Natural killer cell treated with Interleukin-12 subunit alpha and Interleukin-12 subunit beta and Interleukin-15 and Interleukin-18, amount 100 ng/mL, for 72 hours (primary cell): ENCODE measurements around the gene GUCY1A1. TPM values are rescaled to one million over a fixed set of nuclear protein-coding genes. Genes with fewer than 3 reads are reported as not detected.

Experiments
- ATAC-seq, 2 donors: fragments of 150-1000 bp; cut with Tn5 transposase in 1 of 2; sonication (Bioruptor Pico), chemical (Tn5 transposase) in 1 of 2; 2 replicates each; pipeline ENCODE4 v1.10.0; 2021
- DNase-seq: peaks from one replicate; pipeline ENCODE4 v3.0.0; 2022; ENCODE audit warnings: low spot score
- H3K27ac Mint-ChIP-seq, 2 donors: 1 replicate in 1 of 2; 2 replicates in 1 of 2; pipeline ENCODE4 v1.8.0; 2022; ENCODE audit warnings: mixed read lengths in 2 of 2, mild to moderate bottlenecking in 1 of 2, moderate library complexity in 1 of 2
- H3K27me3 Mint-ChIP-seq, 2 donors: 1 replicate in 1 of 2; 2 replicates in 1 of 2; pipeline ENCODE4 v1.8.0; 2022; ENCODE audit warnings: mixed read lengths in 2 of 2
- H3K36me3 Mint-ChIP-seq: one replicate; pipeline ENCODE4 v1.8.0; 2022; ENCODE audit warnings: mixed read lengths
- H3K4me1 Mint-ChIP-seq, 2 donors: 1 replicate in 1 of 2; 2 replicates in 1 of 2; pipeline ENCODE4 v1.8.0; 2022; ENCODE audit warnings: low read depth in 2 of 2, mixed read lengths in 2 of 2, mild to moderate bottlenecking in 1 of 2
- H3K4me3 Mint-ChIP-seq: one replicate; pipeline ENCODE4 v1.8.0; 2022; ENCODE audit warnings: mixed read lengths
- H3K9me3 Mint-ChIP-seq: 2 replicates; pipeline ENCODE4 v1.8.0; 2022; ENCODE audit warnings: mixed read lengths
- total RNA-seq, 2 donors: library from RNA; stranded (reverse); gene quantifications; one replicate each; pipeline ENCODE4 v1.2.3, GENCODE V29; 2022

Gene GUCY1A1
- total RNA-seq, 2 donors from 2014 or later = 0.64 to 0.95 TPM

DNA sequence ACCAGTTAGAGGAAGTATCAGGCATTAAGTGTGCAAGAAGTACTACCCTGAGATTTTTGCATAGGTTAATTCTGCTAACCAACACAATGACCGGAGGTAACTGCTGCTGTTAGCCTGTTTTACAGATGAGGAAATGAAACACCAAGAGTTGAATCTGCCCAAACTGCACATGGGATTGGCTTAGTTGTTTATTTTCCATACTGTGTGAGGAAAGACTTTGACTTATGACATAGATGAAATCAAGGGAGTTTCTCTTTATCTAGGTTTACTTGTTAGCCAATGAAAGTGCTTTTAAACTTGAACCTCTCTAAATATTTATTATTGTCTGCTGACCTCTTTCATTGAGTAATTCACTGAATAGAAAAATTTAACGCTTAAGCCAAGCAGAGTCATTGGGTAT, 102.4 kb downstream of the GUCY1A1 start:
- ATAC-seq = no peak
- H3K27ac Mint-ChIP-seq = no peak overlapping the region
- H3K27me3 Mint-ChIP-seq = no peaks in the 10 kb centered on the region
- no peaks in the 10 kb centered on the region for H3K4me1 Mint-ChIP-seq
- H3K36me3 Mint-ChIP-seq = no peaks in the 10 kb centered on the region
- DNase-seq = no peak
- no peak overlapping the region for H3K4me3 Mint-ChIP-seq
- H3K9me3 Mint-ChIP-seq = no peaks in the 10 kb centered on the region

DNA sequence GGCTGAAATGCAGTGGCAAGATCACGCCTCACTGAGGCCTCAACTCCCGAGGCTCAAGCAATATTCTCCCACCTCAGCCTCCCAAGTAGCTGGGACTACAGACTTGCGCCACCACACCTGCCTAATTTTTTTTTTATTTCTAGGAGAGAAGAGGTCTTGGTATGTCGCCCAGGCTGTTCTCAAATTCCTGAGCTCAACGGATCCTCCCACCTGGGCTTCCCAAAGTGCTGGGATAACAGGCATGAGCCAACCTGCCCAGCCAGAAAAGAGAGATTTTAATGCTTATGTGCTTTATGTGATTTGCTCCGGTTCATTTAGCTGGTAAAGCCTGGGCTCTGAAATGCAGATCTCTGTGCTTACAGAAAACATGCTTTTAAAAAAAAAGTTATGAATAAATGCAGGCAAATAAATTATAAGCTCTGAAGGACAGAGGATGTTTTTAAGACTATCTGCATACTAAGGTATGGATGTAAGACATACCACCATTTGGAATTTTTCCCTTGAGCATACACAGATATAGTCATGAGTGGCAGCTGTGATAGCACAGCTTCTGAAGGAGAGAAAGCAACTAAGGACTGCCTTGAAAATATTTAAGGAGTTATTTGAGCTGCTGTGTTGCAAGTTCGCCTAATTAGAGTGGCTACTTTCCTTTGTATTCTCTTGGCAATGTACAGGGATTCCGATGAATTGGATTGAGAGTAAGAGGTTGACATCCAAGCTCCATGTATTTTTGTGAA, 106.0 kb downstream of the GUCY1A1 start:
- no peaks in the 10 kb centered on the region for H3K27me3 Mint-ChIP-seq
- no peak for ATAC-seq
- no peak overlapping the region for H3K27ac Mint-ChIP-seq
- H3K9me3 Mint-ChIP-seq = no peaks in the 10 kb centered on the region
- no peak overlapping the region for H3K4me3 Mint-ChIP-seq
- no peaks in the 10 kb centered on the region for H3K36me3 Mint-ChIP-seq
- H3K4me1 Mint-ChIP-seq = no peaks in the 10 kb centered on the region
- no peak for DNase-seq

DNA sequence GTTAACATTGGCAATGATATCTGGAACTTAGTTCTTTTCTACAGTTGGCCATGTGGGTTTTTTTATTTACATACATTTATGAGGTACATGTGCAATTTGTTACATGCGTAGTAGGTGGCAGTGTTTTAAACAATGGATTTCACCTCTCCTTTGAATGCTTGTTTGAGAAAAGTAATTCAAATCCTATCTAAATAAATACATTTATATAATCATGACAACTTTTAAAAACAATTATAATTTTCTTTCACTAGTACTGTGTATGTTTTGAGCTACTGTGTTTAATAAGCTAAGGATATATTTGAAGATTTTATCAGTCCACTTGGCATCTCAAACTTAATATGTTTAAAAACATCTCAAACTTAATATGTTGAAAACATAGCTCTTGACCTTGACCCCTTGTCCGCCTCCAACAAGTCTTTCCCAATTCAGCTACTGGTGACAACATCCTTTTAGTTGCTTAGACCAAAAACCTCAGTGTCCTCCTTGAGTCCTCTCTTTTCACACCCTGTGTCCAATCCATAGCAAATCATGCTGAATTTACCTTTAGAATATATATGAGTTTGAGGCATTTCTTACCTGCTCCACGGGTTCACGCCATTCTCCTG, 106.7 kb downstream of the GUCY1A1 start:
- Mint-ChIP-seq H3K4me1 (no peaks in the 10 kb centered on the region), H3K9me3 (no peaks in the 10 kb centered on the region), H3K27me3 (no peaks in the 10 kb centered on the region), H3K27ac (no peak overlapping the region), H3K4me3 (no peak overlapping the region), H3K36me3 (no peaks in the 10 kb centered on the region)
- ATAC-seq (no peak), DNase-seq (no peak)

DNA sequence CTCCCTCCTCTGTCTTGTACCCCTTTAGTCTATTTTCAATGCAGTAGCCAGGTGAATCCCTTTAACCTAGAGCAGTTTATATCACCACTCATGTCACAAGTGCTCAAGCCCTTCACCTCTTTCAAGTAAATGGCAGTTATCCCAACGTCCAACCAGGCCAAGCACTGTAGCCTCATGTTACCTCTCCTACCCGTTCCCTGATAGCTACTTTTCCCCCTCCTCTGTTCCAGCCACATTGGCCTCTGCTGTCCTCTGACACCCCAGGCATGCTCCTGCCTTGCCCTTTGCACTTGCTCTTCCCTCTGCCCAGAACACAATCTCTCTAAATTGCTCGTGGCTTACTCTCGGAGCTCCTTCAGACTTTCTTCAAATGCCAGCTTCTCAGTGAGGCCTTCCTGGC, 107.4 kb downstream of the GUCY1A1 start:
- Mint-ChIP-seq H3K4me1 (no peaks in the 10 kb centered on the region), H3K27ac (no peak overlapping the region), H3K27me3 (no peaks in the 10 kb centered on the region), H3K36me3 (no peaks in the 10 kb centered on the region), H3K9me3 (no peaks in the 10 kb centered on the region), H3K4me3 (no peak overlapping the region)
- DNase-seq (no peak), ATAC-seq (no peak)

GRCh38 chr4:155777971-155778735, 111.5 kb downstream of the GUCY1A1 start:
- no peaks in the 10 kb centered on the region for H3K4me1 Mint-ChIP-seq
- no peaks in the 10 kb centered on the region for H3K9me3 Mint-ChIP-seq
- no peaks in the 10 kb centered on the region for H3K36me3 Mint-ChIP-seq
- no peak overlapping the region for H3K4me3 Mint-ChIP-seq
- DNase-seq (no peak), ATAC-seq (no peak)
- no peak overlapping the region for H3K27ac Mint-ChIP-seq
- no peaks in the 10 kb centered on the region for H3K27me3 Mint-ChIP-seq

DNA sequence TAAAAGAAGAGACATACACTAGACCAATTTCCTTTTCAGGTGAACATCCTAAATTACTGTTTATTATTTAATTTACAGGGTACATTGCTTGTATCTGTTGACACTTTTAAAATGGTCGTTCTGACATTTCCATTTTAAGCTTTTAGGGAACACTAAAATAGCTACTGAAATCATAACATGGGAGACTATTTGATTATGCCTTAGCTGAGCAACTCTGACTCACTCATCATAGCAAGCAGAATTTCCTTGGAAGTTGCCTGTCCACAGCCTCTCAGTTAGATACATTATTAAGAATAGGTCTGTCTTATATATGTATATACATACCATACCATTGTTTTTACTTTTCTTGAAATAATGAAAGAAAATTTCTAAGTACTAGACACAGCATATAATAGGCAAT, 114.1 kb downstream of the GUCY1A1 start:
- H3K36me3 Mint-ChIP-seq = no peaks in the 10 kb centered on the region
- no peak overlapping the region for H3K27ac Mint-ChIP-seq
- no peaks in the 10 kb centered on the region for H3K27me3 Mint-ChIP-seq
- ATAC-seq (no peak), DNase-seq (no peak)
- no peak overlapping the region for H3K4me3 Mint-ChIP-seq
- H3K4me1 Mint-ChIP-seq = no peaks in the 10 kb centered on the region
- H3K9me3 Mint-ChIP-seq = no peaks in the 10 kb centered on the region

GRCh38 chr4:155781249-155781831, 114.7 kb downstream of the GUCY1A1 start:
- no peak overlapping the region for H3K4me3 Mint-ChIP-seq
- no peaks in the 10 kb centered on the region for H3K36me3 Mint-ChIP-seq
- no peaks in the 10 kb centered on the region for H3K4me1 Mint-ChIP-seq

More at GRCh38 chr4:155781249-155781831, 114.7 kb downstream of the GUCY1A1 start:
- Mint-ChIP-seq H3K27ac (no peak overlapping the region), H3K9me3 (no peaks in the 10 kb centered on the region), H3K27me3 (no peaks in the 10 kb centered on the region)
- no peak for DNase-seq
- no peak for ATAC-seq

Other genes with a start within 250 kb of the GUCY1A1 start
- 1 to 10 TPM in 1 of 2 donors, under 1 TPM in 1; 0.33 to 2.3 TPM for gene GUCY1B1, start 92.2 kb downstream of the GUCY1A1 start, total RNA-seq
- gene ASIC5, start 199.4 kb downstream of the GUCY1A1 start, total RNA-seq = not detected
- gene TDO2, start 236.8 kb downstream of the GUCY1A1 start, total RNA-seq = not detected